Measurements from ENCODE around the gene ECT2.
"Not testable (repeated sequence)": the region's sequence is repeated elsewhere in the genome, so short reads cannot be mapped to it uniquely, and the experiment has no call there.

- not testable (repeated sequence) for TF ChIP-seq CTCF, POLR2AphosphoS5, POLR2A, EP300 (IDR thresholded peaks at IDR 0.05)
Observed at GRCh38 chr3:172866726-172867350, 116.3 kb downstream of the ECT2 start.
